Stomach (tissue), 9 donors: ENCODE results near the gene ISG15. TPM values are rescaled to one million over a fixed set of nuclear protein-coding genes. Genes with fewer than 3 reads are reported as not detected.
"Not testable (repeated sequence)": the region's sequence is repeated elsewhere in the genome, so short reads cannot be mapped to it uniquely, and the experiment has no call there.

Experiments
- DNase-seq, 2 donors: peaks; one replicate each; pipeline versions ENCODE4 v3.0.0 to v3.0.0-alpha.2; 2013 to 2019
- H3K27ac ChIP-seq, 5 donors: fragments of 200-600 bp in 4 of 5; sonication (generic) in 4 of 5; one replicate each; pipeline ENCODE4 v1.5.1; 2013 to 2019; ENCODE audit warnings: mild to moderate bottlenecking in 1 of 5, moderate library complexity in 1 of 5
- H3K27me3 ChIP-seq, 3 donors: fragments of 200-600 bp; sonication (generic); one replicate each; pipeline ENCODE4 v1.5.1; 2017 to 2019; ENCODE audit warnings: mixed run types in 1 of 3
- H3K36me3 ChIP-seq, 4 donors: fragments of 200-600 bp; sonication (generic); 1 replicate in 3 of 4; 2 replicates in 1 of 4; pipeline ENCODE4 v1.5.1; 2016 to 2019
- H3K4me1 ChIP-seq, 4 donors: fragments of 200-600 bp; sonication (generic); one replicate each; pipeline ENCODE4 v1.5.1; 2016 to 2019
- H3K4me3 ChIP-seq, 4 donors: fragments of 200-600 bp; sonication (generic) in 3 of 4; one replicate each; pipeline ENCODE4 v1.5.1; 2016 to 2019; ENCODE audit warnings: mild to moderate bottlenecking in 1 of 4
- H3K9me3 ChIP-seq, 4 donors: fragments of 200-600 bp; sonication (generic); one replicate each; pipeline ENCODE4 v1.5.1; 2016 to 2019
- EP300 ChIP-seq: sonication (generic); formaldehyde crosslinking; IDR thresholded peaks from one replicate; pipeline ENCODE4 v1.6.1; 2017; ENCODE audit warnings: antibody characterized with exemption
- POLR2A ChIP-seq, 4 donors: fragments of 450-650 bp; IDR thresholded peaks; one replicate each; pipeline ENCODE4 v1.6.1; 2016; ENCODE audit warnings: antibody characterized with exemption in 4 of 4, control low read depth in 2 of 4, mild to moderate bottlenecking in 1 of 4, moderate library complexity in 1 of 4
- POLR2AphosphoS5 ChIP-seq, 3 donors: sonication (generic); formaldehyde crosslinking; IDR thresholded peaks; one replicate each; pipeline ENCODE4 v1.6.1; 2016; ENCODE audit warnings: antibody characterized with exemption in 3 of 3
- WGBS, 5 donors: extraction: QIAGEN DNeasy Blood & Tissue Kit in 3 of 5; methylation state at CpG; one replicate each; pipeline versions ENCODE4 v1.1.5 to v1.1.7; 2013 to 2018; 5-methylcytosine and 5-hydroxymethylcytosine counted together
- intact Hi-C: fragments of 100-400 bp; cut with DNase I; formaldehyde crosslinking; loops from one replicate; pipeline ENCODE4 v1.15.1; 2023; ENCODE audit warnings: low total_unique reads
- polyA plus RNA-seq, 3 donors: library from polyadenylated mRNA; stranded (reverse); fragments of 200-250 nt; gene quantifications; one replicate each; pipeline ENCODE4 v1.2.3, GENCODE V29; 2013
- total RNA-seq, 5 donors: library from RNA; depleted of rRNA; stranded (reverse); fragments of >200 nt; gene quantifications; one replicate each; pipeline versions ENCODE4 v1.1.0 to v1.2.3, GENCODE V29; 2014 to 2016
- TF ChIP-seq, protein P1 (sequence below), 7 experiments: fragments of 450-650 bp in 4 of 7; fragments of 200-600 bp in 3 of 7; sonication (generic) in 3 of 7; IDR thresholded peaks; one replicate each; pipeline ENCODE4 v1.5.1; 2016 to 2019; ENCODE audit warnings: antibody characterized with exemption in 7 of 7, control low read depth in 2 of 7, mild to moderate bottlenecking in 1 of 7
- donor health status: healthy with polysubstance abuse.
- donor health status: Bipolar disorder and iron deficiency.
- donor health status: healthy.

The ISG15 gene
- total and polyA plus RNA-seq, 8 donors, result 16.3 to 105 (median 49.1) TPM

- no peak for DNase-seq
- peaks cover 0 to 66% (median 31%) of the 10 kb centered on the region in 3 donors for H3K27me3 ChIP-seq
- WGBS, 5 donors, result 44 to 58% (median 54%) methylated on average over 12 of the region's 12 CpGs
- TF ChIP-seq POLR2A (IDR thresholded peaks at IDR 0.05), result no peak
- TF ChIP-seq, protein P1, sequence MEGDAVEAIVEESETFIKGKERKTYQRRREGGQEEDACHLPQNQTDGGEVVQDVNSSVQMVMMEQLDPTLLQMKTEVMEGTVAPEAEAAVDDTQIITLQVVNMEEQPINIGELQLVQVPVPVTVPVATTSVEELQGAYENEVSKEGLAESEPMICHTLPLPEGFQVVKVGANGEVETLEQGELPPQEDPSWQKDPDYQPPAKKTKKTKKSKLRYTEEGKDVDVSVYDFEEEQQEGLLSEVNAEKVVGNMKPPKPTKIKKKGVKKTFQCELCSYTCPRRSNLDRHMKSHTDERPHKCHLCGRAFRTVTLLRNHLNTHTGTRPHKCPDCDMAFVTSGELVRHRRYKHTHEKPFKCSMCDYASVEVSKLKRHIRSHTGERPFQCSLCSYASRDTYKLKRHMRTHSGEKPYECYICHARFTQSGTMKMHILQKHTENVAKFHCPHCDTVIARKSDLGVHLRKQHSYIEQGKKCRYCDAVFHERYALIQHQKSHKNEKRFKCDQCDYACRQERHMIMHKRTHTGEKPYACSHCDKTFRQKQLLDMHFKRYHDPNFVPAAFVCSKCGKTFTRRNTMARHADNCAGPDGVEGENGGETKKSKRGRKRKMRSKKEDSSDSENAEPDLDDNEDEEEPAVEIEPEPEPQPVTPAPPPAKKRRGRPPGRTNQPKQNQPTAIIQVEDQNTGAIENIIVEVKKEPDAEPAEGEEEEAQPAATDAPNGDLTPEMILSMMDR (IDR thresholded peaks at IDR 0.05), result no peak
- no peak for TF ChIP-seq EP300
- no peak for TF ChIP-seq POLR2AphosphoS5 (IDR thresholded peaks at IDR 0.05)
- H3K4me1 ChIP-seq, result peaks cover 0 to 8% (median 4%) of the 10 kb centered on the region in 4 donors
- no peaks in the 10 kb centered on the region for H3K36me3 ChIP-seq
- intact Hi-C loops, result loop anchor here (5.0 kb wide), 1 partner anchor 78 kb away; no protein-coding TSS in a partner anchor
- H3K4me3 ChIP-seq, result peak overlapping the region in 3 of 4 donors; percentile 14 to 19 (median 17)
- no peaks in the 10 kb centered on the region for H3K9me3 ChIP-seq
- H3K27ac ChIP-seq, result no peak overlapping the region
These were observed 28.9 kb upstream of the ISG15 start for GRCh38 chr1:984476-984814.

GRCh38 chr1:985126-985525 lies 28.2 kb upstream of the ISG15 start:
- Histone ChIP-seq H3K4me1 (peaks cover 0 to 8% (median 4%) of the 10 kb centered on the region in 4 donors), H3K27me3 (peaks cover 0 to 62% (median 31%) of the 10 kb centered on the region in 3 donors), H3K4me3 (no peak overlapping the region), H3K9me3 (no peaks in the 10 kb centered on the region), H3K36me3 (no peaks in the 10 kb centered on the region), H3K27ac (no peak overlapping the region)
- TF ChIP-seq POLR2A (IDR thresholded peaks at IDR 0.05) (no peak), EP300 (no peak), POLR2AphosphoS5 (IDR thresholded peaks at IDR 0.05) (no peak)
- TF ChIP-seq, protein P1 (IDR thresholded peaks at IDR 0.05), result no peak
- WGBS, 5 donors, result 75 to 81% (median 79%) methylated on average over 13 of the region's 13 CpGs
- no peak for DNase-seq
- intact Hi-C loops, result no loop called here

DNA sequence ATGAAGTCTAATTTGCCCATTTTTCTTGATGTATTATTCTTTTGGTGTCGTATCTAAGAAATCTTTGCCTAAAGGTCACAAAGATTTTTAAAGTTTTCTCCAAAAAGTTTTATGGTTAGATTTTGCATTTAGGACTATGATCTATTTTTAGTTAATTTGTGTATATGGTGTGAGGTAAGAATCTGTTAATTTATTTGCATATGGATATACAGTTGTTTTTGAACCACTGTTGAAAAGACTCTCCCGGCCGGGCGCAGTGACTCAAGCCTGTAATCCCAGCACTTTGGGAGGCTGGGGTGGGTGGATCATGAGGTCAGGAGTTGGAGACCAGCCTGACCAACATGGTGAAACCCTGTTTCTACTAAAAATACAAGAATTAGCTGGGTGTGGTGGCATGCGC lies 25.2 kb upstream of the ISG15 start:
- peaks cover 0 to 18% (median 12%) of the 10 kb centered on the region in 4 donors for H3K9me3 ChIP-seq
- H3K4me3 ChIP-seq, H3K36me3 ChIP-seq, DNase-seq, H3K4me1 ChIP-seq, intact Hi-C loops, H3K27ac ChIP-seq: not testable (repeated sequence)
- WGBS, 5 donors, result 85 to 90% (median 87%) methylated on average over 5 of the region's 5 CpGs
- H3K27me3 ChIP-seq, result peaks cover 0 to 36% (median 11%) of the 10 kb centered on the region in 3 donors

DNA sequence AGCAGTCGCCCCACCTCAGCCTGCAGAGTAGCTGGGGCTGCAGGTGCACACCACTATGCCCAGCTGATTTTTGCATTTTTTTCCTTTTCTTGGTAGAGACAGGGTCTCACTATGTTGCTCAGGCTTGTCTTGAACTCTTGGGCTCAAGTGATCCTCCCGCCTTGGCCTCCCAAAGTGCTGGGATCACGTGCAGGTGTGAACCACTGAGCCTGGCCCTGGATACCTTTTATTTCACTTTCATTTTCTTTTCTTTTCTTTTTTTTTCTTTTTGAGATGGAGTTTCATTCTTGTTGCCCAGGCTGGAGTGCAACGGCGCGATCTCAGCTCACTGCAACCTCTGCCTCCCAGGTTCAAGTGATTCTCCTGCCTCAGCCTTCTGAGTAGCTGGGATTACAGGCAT lies 22.0 kb upstream of the ISG15 start:
- H3K36me3 ChIP-seq, H3K27ac ChIP-seq, H3K4me1 ChIP-seq, H3K4me3 ChIP-seq, DNase-seq, intact Hi-C loops: not testable (repeated sequence)
- H3K9me3 ChIP-seq, result peaks cover 0 to 18% (median 12%) of the 10 kb centered on the region in 4 donors
- peaks cover 0 to 24% (median 0%) of the 10 kb centered on the region in 3 donors for H3K27me3 ChIP-seq
- WGBS, 5 donors, result 80 to 95% (median 92%) methylated on average over 6 of the region's 6 CpGs

GRCh38 chr1:991895-992294 lies 21.4 kb upstream of the ISG15 start:
- Histone ChIP-seq H3K36me3 (no peaks in the 10 kb centered on the region), H3K27ac (no peak overlapping the region), H3K4me1 (peaks cover 0 to 7% (median 2%) of the 10 kb centered on the region in 4 donors), H3K27me3 (peaks cover 0 to 26% (median 0%) of the 10 kb centered on the region in 3 donors), H3K4me3 (no peak overlapping the region), H3K9me3 (peaks cover 0 to 18% (median 12%) of the 10 kb centered on the region in 4 donors)
- no peak for DNase-seq
- intact Hi-C loops, result no loop called here
- 94 to 97% (median 97%) methylated on average over 10 of the region's 10 CpGs for WGBS, 5 donors
- TF ChIP-seq POLR2A (IDR thresholded peaks at IDR 0.05), result no peak
- TF ChIP-seq, protein P1 (IDR thresholded peaks at IDR 0.05), result no peak
